Lower leg skin (tissue), 3 donors: ENCODE measurements around the gene KRTAP10-4.

Experiments used
- CTCF ChIP-seq, 3 donors: fragments of 450-650 bp; IDR thresholded peaks; one replicate each; pipeline ENCODE4 v1.5.1; 2016; ENCODE audit warnings: antibody characterized with exemption in 3 of 3, mild to moderate bottlenecking in 3 of 3, moderate library complexity in 2 of 3
- POLR2A ChIP-seq, 2 donors: fragments of 450-650 bp; IDR thresholded peaks; one replicate each; pipeline ENCODE4 v1.6.1; 2016 to 2017; ENCODE audit warnings: antibody characterized with exemption in 2 of 2, mild to moderate bottlenecking in 1 of 2, moderate library complexity in 1 of 2

- TF ChIP-seq CTCF (IDR thresholded peaks at IDR 0.05) (no peak), POLR2A (IDR thresholded peaks at IDR 0.05) (no peak)
Measured at GRCh38 chr21:44598061-44598460, 24.5 kb downstream of the KRTAP10-4 start.
